Subcutaneous adipose tissue (tissue), 4 donors: ENCODE data around the gene XIAP. TPM values are rescaled to one million over a fixed set of nuclear protein-coding genes. Genes with fewer than 3 reads are reported as not detected.

Source experiments
- CTCF ChIP-seq: fragments of 450-650 bp; IDR thresholded peaks from one replicate; pipeline ENCODE4 v1.5.1; 2016; ENCODE audit warnings: low read depth, mild to moderate bottlenecking, control low read depth, antibody characterized with exemption, moderate library complexity
- total RNA-seq, 4 donors: library from RNA; depleted of rRNA; stranded (reverse); fragments of >200 nt; gene quantifications; one replicate each; pipeline ENCODE4 v1.1.0, GENCODE V29; 2016

Gene XIAP
- total RNA-seq, 4 donors from 2014 or later, result 31.1 to 67.3 (median 32.9) TPM

- no peak for TF ChIP-seq CTCF
Measured at GRCh38 chrX:123859409-123859845, 426 bp upstream of the XIAP start.

- no peak for TF ChIP-seq CTCF
Measured at GRCh38 chrX:123860983-123861382, 1.1 kb downstream of the XIAP start.

GRCh38 chrX:123869488-123869887 is 9.6 kb downstream of the XIAP start:
- no peak for TF ChIP-seq CTCF

GRCh38 chrX:123871309-123871708 is 11.5 kb downstream of the XIAP start:
- no peak for TF ChIP-seq CTCF

GRCh38 chrX:123873956-123874355 is 14.1 kb downstream of the XIAP start:
- TF ChIP-seq CTCF, result no peak

- no peak for TF ChIP-seq CTCF
Measured at GRCh38 chrX:123876177-123876576, 16.3 kb downstream of the XIAP start.

GRCh38 chrX:123876844-123877243 is 17.0 kb downstream of the XIAP start:
- no peak for TF ChIP-seq CTCF
